Astrocyte of the cerebellum (primary cell): ENCODE results near the gene OR11H12.
"Not testable (repeated sequence)": the region's sequence is repeated elsewhere in the genome, so short reads cannot be mapped to it uniquely, and the experiment has no call there.

ENCODE experiments used
- DNase-seq: peaks from one replicate; pipeline ENCODE4 v3.0.0-alpha.2; 2011; ENCODE audit warnings: low read depth
- H3K4me3 ChIP-seq: 2 replicates; pipeline ENCODE4 v1.5.1; 2011; ENCODE audit warnings: mild to moderate bottlenecking, low read depth, low read length, moderate library complexity
- in situ Hi-C: cut with HindIII; loops from 2 replicates; pipeline ENCODE4 v1.10.0; 2017; ENCODE audit warnings: low sequenced_read_pairs

OR11H12 gene

GRCh38 chr14:18600817-18601216, at the start of gene OR11H12:
TSS of gene OR11H12 (plus strand) at chr14:18601117. CDS start at chr14:18601117, 0 bp downstream.
- DNase-seq, H3K4me3 ChIP-seq, in situ Hi-C loops: not testable (repeated sequence)

GRCh38 chr14:18582908-18583307, 18.0 kb upstream of the OR11H12 start:
- in situ Hi-C loops, DNase-seq, H3K4me3 ChIP-seq: not testable (repeated sequence)

- H3K4me3 ChIP-seq, in situ Hi-C loops, DNase-seq: not testable (repeated sequence)
Measured at GRCh38 chr14:18626610-18627213, 25.8 kb downstream of the OR11H12 start.

GRCh38 chr14:18636066-18636465, 35.1 kb downstream of the OR11H12 start:
- H3K4me3 ChIP-seq, DNase-seq, in situ Hi-C loops: not testable (repeated sequence)

GRCh38 chr14:18638032-18638431, 37.1 kb downstream of the OR11H12 start:
- H3K4me3 ChIP-seq, in situ Hi-C loops, DNase-seq: not testable (repeated sequence)

- H3K4me3 ChIP-seq, in situ Hi-C loops, DNase-seq: not testable (repeated sequence)
Measured at GRCh38 chr14:18638785-18639184, 37.9 kb downstream of the OR11H12 start.

- in situ Hi-C loops, DNase-seq, H3K4me3 ChIP-seq: not testable (repeated sequence)
Measured at GRCh38 chr14:18646075-18646730, 45.3 kb downstream of the OR11H12 start.
